HepG2 (cell line): ENCODE measurements around the gene RIPPLY2. TPM values are rescaled to one million over a fixed set of nuclear protein-coding genes. Genes with fewer than 3 reads are reported as not detected.
A peak's percentile ranks its signal among the peaks of the same experiment; 100 is the strongest.

Experiments
- CEBPZ ChIP-seq: IDR thresholded peaks from 2 replicates; pipeline ENCODE4 v1.6.1; 2012; ENCODE audit warnings: low read length, improper control_type of control experiment
- DZIP1 ChIP-seq: sonication (generic); formaldehyde crosslinking; IDR thresholded peaks from 2 replicates; pipeline ENCODE4 v1.5.0; 2020; ENCODE audit warnings: mild to moderate bottlenecking, missing genetic modification reagents
- ETS1 ChIP-seq: sonication (generic); formaldehyde crosslinking; IDR thresholded peaks from 2 replicates; pipeline ENCODE4 v1.4.0; 2020; ENCODE audit warnings: missing genetic modification reagents
- ETV5 ChIP-seq: IDR thresholded peaks from 2 replicates; pipeline ENCODE4 v1.6.1; 2018; ENCODE audit warnings: missing biosample characterization, missing genetic modification reagents, inconsistent platforms, borderline replicate concordance
- GFI1 ChIP-seq: sonication (generic); formaldehyde crosslinking; IDR thresholded peaks from 2 replicates; pipeline ENCODE4 v1.5.0; 2020; ENCODE audit warnings: missing genetic modification reagents, mild to moderate bottlenecking, borderline replicate concordance
- HOXD1 ChIP-seq: sonication (generic); formaldehyde crosslinking; IDR thresholded peaks from 2 replicates; pipeline ENCODE4 v1.5.0; 2020; ENCODE audit warnings: missing genetic modification reagents
- JARID2 ChIP-seq: sonication (generic); formaldehyde crosslinking; IDR thresholded peaks from 2 replicates; pipeline ENCODE4 v1.8.1; 2023; ENCODE audit warnings: missing genetic modification reagents, inconsistent platforms; ENCODE audit not compliant: insufficient replicate concordance
- MAFK ChIP-seq, 2 experiments: IDR thresholded peaks in 1 of 2; conservative IDR thresholded peaks in 1 of 2; 2 replicates each; pipeline ENCODE4 v1.6.1; 2011; ENCODE audit warnings: improper control_type of control experiment in 2 of 2, low read length in 2 of 2
- MBD4 ChIP-seq: IDR thresholded peaks from 2 replicates; pipeline ENCODE4 v1.6.1; 2012; ENCODE audit warnings: low read length, inconsistent platforms, borderline replicate concordance
- MLX ChIP-seq: IDR thresholded peaks from 2 replicates; pipeline ENCODE4 v1.6.1; 2016
- NFE2 ChIP-seq: sonication (generic); formaldehyde crosslinking; IDR thresholded peaks from 2 replicates; pipeline ENCODE4 v1.4.0; 2020; ENCODE audit warnings: missing genetic modification reagents
- ZBTB44 ChIP-seq: sonication (generic); formaldehyde crosslinking; IDR thresholded peaks from 2 replicates; pipeline ENCODE4 v1.4.0; 2020; ENCODE audit warnings: missing genetic modification reagents
- ZMYM4 ChIP-seq: sonication (generic); formaldehyde crosslinking; IDR thresholded peaks from 2 replicates; pipeline ENCODE4 v1.8.1; 2023; ENCODE audit warnings: mild to moderate bottlenecking, missing genetic modification reagents
- ZNF12 ChIP-seq: sonication (generic); formaldehyde crosslinking; IDR thresholded peaks from 2 replicates; pipeline ENCODE4 v1.5.0; 2020; ENCODE audit warnings: missing genetic modification reagents
- ZNF143 ChIP-seq: sonication (generic); formaldehyde crosslinking; IDR thresholded peaks from 2 replicates; pipeline ENCODE4 v1.4.0; 2020; ENCODE audit warnings: missing genetic modification reagents
- ZNF280B ChIP-seq: sonication (generic); formaldehyde crosslinking; IDR thresholded peaks from 2 replicates; pipeline ENCODE4 v1.5.0; 2020; ENCODE audit warnings: missing genetic modification reagents, mild to moderate bottlenecking, borderline replicate concordance
- polyA plus RNA-seq, 8 experiments: library from polyadenylated mRNA; depleted of rRNA in 3 of 8; stranded (reverse) in 7 of 8; unstranded in 1 of 8; fragments of >200 nt; fragmentation: Illumina TruSeq in 4 of 8; extraction: Trizol in 4 of 8; gene quantifications; 2 replicates each; pipeline versions ENCODE4 v1.2.1 to v1.2.3, GENCODE V29; 2011 to 2016; ENCODE audit warnings: low read depth in 4 of 8, missing spikeins in 1 of 8, mixed read lengths in 1 of 8; ENCODE audit not compliant: insufficient read depth in 1 of 8
- total RNA-seq, 5 experiments: library from RNA; depleted of rRNA; stranded (reverse); fragments of >200 nt; fragmentation: Illumina TruSeq; extraction: Trizol; gene quantifications; 2 replicates each; pipeline ENCODE4 v1.2.3, GENCODE V29; 2016; ENCODE audit warnings: low read depth in 1 of 5

Gene RIPPLY2
- total and polyA plus RNA-seq, 2 of the 13 experiments (the other 11 are each of a cell fraction or from before 2014, with no cell fraction given), result not detected

GRCh38 chr6:83859410-83860358 lies 6.5 kb downstream of the RIPPLY2 start, which contains the start of gene CYB5R4 (continued):
- TF ChIP-seq CEBPZ (no peak), DZIP1 (peak; percentile 88), ZBTB44 (CRISPR knock-in tag) (peak; percentile 99), NFE2 (CRISPR knock-in tag) (peak; percentile 80), HOXD1 (peak; percentile 96), ZNF12 (peak; percentile 96), GFI1 (CRISPR knock-in tag) (no peak), ETS1 (CRISPR knock-in tag) (peak; percentile 97), ETV5 (peak; percentile 78), JARID2 (CRISPR knock-in tag) (peak; percentile 99), ZNF143 (peak; percentile 51; the same call in 1 of the 2 replicates), MAFK (conservative IDR thresholded peaks at IDR 0.05 in 1 of 2, IDR thresholded peaks at IDR 0.05 in 1 of 2; ENCODE audit: low read length in 2 of 2) (peak; percentile 25 to 33; a peak in 2 of 4 replicates), MLX (peak; percentile 78), MBD4 (no peak), ZMYM4 (CRISPR knock-in tag) (peak; percentile 97), ZNF280B (CRISPR knock-in tag) (peak; percentile 95; the same call in 1 of the 2 replicates)
